HG02588 (cell line): ENCODE measurements around the gene HRH1.

Experiments
- ATAC-seq: cut with Tn5 transposase; IDR thresholded peaks from one replicate; pipeline ENCODE4 v1.9.1; 2021; ENCODE audit warnings: mild to moderate bottlenecking, moderate library complexity; ENCODE audit not compliant: unreplicated experiment

Gene HRH1

DNA sequence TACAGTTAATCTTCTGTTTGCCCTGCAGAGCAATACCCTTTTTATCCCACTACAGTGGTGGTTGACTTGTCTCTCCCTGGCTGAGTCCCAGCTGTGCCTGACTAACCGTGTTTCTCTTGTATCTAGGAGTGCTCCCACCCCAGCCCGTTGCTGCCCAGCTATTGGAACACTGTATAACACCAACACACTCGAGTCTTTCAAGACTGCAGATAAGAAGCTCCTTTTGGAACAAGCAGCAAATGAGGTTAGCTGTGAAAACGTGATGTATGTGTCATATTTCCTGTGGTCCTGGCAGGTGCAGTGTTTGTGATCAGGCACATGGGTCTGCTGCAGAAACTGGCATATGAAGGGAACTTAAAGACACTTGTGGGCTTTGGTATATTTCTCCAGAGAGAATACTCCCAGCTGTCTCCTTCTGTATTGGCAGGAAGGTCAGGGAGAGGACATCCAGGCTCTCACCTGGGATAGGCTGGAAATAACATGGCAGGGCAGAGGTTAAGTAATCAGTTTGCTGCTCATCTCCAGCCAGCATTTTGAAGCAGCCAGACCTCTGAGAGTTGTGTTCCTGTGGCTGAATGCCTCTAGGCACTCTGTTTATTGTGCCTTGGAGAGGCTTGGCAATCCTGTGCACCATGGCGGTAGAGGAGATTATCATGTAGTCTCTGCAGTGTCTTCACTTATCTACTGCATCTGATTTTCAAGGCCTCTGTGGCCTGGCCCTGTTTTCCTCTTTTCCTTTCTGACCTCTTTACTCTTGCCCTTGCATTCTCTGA lies 152.7 kb downstream of the HRH1 start:
- no peak for ATAC-seq

- ATAC-seq = no peak
Measured at GRCh38 chr3:11307830-11308432, 153.6 kb downstream of the HRH1 start.

DNA sequence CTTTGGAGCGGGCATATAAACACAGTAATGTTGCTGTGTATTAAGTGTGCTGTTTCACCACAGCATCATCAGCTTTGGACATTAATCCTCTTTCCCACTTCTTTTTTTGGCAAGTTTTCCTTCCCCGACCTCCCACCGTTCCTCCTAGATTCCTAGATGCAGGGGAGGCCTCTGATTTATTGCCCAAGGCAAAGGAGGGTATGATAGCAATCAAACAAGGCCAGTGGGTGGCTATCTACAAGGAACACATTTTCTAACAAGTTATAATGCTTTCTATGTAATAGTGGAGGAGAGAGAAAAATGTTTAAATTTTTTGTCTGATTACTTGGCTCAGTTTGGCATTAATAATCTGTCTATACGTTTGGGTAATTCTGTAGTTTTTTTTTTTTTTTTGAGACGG lies 156.0 kb downstream of the HRH1 start:
- ATAC-seq = no peak

- ATAC-seq = no peak
Measured at GRCh38 chr3:11312166-11312565, 157.9 kb downstream of the HRH1 start.
